NCI-H128 (cell line): Measurements from ENCODE around the gene SASH3.
"Not testable (repeated sequence)": the region's sequence is repeated elsewhere in the genome, so short reads cannot be mapped to it uniquely, and the experiment has no call there.

ENCODE experiments used
- DNase-seq: peaks from one replicate; lab custom pipeline; 2025; ENCODE audit not compliant: unreplicated experiment; lab: John Stamatoyannopoulos, UW

SASH3 gene

DNA sequence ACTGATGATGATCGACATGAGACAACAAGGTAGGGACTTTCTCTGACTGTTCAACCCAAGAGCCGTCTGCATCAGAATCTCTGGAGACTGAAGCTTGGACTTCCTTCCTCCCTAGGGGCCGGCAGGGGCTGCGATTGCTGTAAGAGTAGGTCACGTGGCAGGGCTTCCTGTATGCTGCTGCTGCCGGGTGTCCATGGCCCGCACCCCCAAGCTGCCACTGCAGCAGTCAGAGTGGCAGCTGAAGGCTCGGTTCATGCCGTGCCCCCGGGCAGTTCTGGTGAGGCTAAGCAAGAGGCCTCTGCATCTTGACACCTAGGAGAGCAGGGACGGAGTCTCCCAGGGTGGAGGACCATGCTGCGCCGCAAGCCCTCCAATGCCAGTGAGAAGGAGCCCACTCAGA lies at the start of gene SASH3:
SASH3 (plus strand) TSS at position 203 of the 400 bp plus-strand sequence; CDS start at position 352, 149 bp downstream.
- DNase-seq = no peak

GRCh38 chrX:129731228-129731627 lies 48.5 kb upstream of the SASH3 start:
- no peak for DNase-seq

DNA sequence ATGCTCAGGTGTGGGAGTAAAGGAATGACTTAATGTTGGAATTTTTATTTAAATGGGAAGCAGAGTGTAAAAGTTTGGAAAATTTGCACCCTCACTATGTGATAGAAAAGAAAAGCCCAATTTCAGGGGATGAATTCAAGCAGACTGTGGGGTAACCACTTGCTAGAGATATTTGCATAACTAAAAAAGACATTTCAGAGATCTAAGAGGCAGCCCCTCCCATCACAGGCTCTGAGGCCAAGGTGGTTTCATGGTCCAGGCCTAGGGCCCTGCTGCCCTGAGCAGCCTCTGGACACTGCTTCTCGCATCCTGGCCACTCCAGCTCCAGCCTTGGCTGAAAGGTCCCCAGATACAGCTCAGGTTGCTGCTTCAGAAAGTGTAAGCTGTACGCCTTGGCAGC lies 46.9 kb upstream of the SASH3 start:
- DNase-seq = no peak

DNA sequence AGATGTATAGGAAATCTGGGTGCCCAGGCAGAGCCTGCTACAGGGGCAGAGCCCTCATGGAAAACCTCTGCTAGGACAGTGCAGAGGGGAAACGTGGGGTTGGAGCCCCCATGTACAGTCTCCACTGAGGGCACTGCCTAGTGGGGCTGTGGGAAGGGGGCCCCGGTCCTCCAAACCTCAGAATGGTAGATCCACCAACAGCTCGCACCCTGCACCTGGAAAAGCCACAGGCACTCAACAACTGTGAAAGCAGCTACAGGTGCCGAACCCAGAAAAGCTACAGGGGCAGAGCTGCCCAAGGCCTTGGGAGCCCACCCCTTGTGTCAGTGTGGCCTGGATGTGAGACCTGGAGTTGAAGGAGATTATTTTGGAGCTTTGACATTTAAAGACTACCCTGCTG lies 46.4 kb upstream of the SASH3 start:
- DNase-seq = no peak

- DNase-seq = no peak
Observed at GRCh38 chrX:129736491-129736890, 43.3 kb upstream of the SASH3 start.

GRCh38 chrX:129737916-129738315 lies 41.8 kb upstream of the SASH3 start:
- no peak for DNase-seq

DNA sequence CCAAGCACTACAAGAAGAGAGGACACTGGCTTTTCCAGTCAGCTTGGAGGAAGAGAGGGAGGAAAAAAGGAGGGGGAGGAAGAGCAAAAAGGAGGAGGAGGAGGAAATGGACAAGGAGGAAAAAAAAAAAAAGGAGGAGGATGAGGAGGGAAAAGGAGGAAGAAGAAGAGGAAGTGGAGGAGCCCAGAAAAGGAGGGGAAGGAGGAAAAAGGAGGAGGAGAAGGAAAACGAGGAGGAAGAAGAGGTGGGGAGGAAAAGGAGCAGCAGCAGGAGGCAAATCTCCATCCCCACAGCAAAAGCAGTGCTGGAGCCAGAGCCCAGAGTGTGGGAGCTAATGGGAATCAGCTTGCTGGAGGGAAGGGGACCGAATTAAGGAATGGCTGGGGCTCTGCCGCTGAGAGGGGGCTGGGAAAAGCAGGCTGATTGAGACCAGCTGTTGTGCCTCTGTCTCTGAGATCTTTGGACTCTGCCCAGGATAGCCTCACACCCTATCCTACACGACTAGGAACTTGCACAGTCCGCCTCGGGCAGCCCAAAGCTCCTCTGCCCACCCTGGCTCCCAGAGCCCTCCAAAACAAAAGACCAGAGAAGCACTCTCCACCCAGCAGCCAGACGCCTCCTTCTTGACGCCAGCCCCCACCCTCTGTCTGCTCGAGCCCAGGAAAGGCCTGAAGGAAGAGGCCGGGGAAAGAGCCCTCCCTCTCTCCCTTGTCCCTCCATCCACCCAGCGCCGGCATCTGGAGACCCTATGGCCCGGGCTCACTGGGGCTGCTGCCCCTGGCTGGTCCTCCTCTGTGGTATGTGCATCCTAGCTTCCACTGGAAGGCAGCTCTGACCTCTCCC lies 41.1 kb upstream of the SASH3 start, which contains the start of gene XPNPEP2:
XPNPEP2 (plus strand) TSS at position 514 of the 843 bp plus-strand sequence; CDS start at position 749, 235 bp downstream.
- no peak for DNase-seq

DNA sequence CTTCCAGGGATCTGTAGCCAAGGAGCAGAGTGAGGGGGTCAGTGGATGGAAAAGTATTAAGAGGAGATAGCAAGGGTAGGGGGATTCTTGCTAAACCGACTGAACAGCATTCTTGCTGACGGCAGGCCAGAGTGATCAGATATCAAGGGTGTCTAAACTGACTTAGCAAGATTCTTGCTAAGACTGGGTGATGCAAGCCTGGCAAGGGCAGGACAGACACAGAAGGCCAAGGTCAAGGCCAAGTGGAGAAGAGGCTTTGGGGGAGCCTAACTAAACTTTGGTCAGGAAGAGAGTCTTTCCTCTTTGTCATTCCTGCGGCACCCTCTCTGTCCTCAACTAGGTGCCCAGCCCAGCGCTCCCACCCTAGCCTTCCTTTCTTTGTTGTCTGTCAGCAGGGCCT lies 40.2 kb upstream of the SASH3 start:
- no peak for DNase-seq

- DNase-seq = no peak
Observed at GRCh38 chrX:129741880-129742758, 37.6 kb upstream of the SASH3 start.

- DNase-seq = not testable (repeated sequence)
Observed at GRCh38 chrX:129742759-129743152, 37.0 kb upstream of the SASH3 start.

DNA sequence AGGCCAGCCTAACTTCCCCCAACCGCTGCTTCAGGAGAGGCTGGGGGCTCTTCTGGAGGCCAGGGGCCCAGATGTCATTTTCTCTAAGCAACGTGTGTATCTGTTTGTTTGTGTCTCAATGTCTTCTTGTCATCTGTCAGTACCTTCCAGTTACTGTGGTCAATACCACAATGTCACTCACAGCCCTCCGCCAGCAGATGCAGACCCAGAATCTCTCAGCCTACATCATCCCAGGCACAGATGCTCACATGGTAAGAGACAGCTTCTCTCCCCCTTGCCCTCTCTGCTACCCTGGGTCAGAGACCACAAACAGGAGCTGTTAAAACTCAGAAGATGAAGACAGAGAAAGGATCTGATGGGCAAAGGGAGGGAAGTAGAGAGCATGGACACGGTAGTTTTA lies 35.9 kb upstream of the SASH3 start:
- no peak for DNase-seq

DNA sequence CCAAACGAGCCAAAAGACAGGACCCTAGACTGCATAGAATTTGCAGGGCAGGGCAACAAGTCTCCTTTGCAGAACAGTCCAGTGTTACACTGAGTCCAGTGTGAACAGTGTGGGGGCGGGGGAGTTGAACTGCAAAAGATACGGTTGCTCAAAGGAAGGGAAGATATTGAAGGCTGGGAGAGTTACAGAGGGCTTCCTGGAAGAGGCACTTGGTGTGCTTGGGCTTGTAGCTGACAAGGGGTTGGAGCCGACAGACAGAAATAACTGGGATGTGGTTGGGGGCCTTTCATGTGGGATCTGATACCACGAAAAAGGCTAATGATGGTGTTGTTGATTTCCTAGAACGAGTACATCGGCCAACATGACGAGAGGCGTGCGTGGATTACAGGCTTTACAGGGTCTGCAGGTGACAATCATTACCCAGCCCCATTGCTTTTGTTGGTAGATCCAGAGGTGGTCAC lies 34.9 kb upstream of the SASH3 start:
- DNase-seq = no peak

DNA sequence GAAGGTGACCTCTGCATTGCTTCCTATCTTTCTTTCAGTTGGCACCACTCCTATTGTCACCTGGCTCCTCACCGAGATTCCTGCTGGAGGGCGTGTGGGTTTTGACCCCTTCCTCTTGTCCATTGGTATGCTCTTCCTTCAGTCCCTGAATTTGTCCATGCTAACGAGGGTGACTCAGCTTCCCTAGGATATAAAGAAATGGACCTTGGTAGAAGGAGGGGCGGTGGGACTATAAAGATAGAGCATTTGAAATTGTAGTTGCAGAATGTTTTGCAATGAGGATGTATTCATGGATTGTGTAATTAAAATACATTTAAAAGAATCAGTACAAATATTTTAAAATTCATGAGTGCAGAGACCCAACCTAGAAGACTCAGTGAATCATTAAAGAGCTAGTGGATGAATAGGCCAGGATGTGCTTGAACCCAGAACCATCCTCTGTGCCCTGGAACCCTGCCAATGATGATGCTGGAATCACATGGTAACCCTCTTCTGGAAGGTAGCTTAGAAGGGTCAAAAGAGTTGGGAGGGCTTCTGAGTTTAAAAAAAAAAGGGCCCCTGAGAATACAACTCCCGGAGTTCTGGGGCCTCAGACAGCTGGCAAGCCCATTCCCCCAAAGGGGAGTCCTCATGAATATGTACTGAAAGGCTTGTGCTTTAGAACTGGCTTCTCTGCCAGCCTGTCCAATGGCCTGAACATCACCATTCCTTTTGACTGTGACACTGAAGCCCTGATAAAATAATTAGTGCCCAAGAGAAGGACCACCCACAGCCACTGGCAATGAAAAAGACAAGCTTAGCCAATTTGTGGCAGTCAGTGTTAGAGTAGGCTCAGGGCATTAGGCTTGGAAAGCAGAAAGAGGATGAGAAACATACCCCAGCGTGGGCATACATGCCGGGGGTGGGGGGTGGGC lies 32.9 kb upstream of the SASH3 start:
- DNase-seq = no peak

DNA sequence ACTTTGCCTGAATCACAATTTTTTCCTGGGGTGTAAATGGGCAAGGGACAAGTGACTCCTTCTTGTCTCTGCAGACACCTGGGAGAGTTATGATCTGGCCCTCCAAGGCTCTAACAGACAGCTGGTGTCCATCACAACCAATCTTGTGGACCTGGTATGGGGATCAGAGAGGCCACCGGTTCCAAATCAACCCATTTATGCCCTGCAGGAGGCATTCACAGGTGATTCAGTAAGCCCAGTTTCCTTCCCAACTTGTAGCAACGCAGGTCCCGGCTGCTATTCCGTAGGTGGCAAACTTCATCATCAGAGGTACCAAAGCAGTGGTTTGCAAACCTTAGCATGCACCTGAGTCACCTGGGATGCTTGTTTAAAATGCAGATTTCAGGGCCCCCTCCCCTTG lies 32.2 kb upstream of the SASH3 start:
- no peak for DNase-seq

GRCh38 chrX:129748305-129748704 lies 31.4 kb upstream of the SASH3 start:
- DNase-seq = no peak

- no peak for DNase-seq
Observed at GRCh38 chrX:129749069-129749468, 30.7 kb upstream of the SASH3 start.

GRCh38 chrX:129750971-129751370 lies 28.8 kb upstream of the SASH3 start:
- no peak for DNase-seq

DNA sequence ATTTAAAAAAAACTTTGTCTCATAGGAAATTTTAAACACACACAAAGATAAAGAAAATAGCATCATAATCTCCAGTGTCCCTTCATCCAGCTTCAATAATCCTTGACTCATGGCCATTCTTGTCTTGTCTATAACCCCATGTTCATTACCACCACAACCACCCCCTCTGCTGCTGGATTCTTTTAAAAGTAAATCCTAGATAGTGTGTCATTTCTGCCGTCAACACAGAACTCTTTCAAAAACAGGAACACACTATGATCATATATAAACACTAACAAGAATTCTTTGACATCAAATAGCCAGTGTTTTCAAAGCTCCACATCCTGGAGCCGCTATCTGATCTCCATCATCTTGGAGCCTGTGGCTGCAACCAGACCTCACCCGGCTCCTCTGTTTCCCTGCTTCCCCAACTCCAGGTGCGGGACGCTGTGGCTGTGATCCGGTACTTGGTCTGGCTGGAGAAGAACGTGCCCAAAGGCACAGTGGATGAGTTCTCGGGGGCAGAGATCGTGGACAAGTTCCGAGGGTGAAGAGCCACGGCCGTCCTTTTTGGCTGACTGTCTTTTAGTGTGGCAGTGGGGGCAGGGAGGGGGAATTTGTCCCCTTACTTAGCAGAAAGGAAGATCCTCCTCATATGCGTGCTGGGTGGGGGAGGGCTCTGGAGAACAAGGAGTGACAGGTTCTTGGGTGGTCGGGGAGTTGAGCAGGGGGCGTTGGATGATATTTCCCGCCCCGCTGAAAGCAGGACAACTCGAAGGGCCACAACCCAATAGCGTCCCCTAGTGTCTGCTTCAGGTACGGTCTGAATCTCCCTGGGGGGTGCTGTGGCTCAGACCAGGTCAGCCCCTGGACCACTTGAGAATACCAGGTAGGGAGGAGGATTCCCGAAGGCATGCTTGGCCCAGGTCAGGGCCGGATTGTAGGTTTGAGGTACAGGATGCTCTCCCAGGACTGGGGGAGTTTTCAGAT lies 25.4 kb upstream of the SASH3 start:
- no peak for DNase-seq

DNA sequence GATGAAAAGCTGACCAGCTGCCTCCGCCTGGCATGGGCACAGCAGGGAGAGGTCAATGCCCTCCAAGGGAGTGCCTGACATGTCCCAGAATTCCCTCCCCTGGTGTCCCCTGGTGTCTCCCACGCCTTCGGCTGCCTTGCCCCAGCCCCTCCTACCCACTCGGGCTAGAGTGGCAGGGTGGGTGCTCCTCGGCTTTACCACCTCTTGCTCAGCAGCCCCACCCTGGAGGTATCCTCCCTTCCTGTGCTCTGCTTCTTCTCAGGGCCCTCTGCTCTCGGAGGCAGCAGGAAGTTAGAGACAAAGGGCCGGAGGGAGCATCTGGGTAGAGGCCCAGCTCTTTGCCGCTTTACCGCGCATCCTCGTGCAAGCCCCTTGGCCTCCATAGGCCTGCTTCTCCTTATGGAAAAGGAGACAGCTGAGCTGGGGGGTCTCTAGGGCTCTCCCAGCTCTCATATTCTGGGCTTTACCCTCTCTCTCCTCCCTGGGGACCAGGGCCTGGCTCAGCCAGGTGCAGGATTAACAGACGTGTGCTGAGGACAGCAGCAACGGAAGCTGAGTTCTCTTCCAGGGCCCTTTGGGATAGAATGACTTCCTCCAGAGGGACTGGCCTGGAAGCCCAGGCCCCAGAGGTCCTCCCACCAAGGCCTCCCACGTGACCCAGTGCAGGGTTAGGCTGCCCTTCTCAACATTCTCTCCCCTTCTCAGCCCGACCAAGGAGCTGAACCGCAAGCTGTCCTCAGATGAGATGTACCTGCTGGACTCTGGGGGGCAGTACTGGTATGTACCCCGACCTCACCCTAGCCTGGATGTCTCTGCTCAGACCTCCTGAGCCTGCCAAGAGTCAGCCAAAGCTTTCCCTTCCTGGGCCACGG lies 23.7 kb upstream of the SASH3 start:
- no peak for DNase-seq
